ENCODE results near the gene LRRN2.
"Not testable (repeated sequence)": the region's sequence is repeated elsewhere in the genome, so short reads cannot be mapped to it uniquely, and the experiment has no call there.

LRRN2 gene

GRCh38 chr1:204701229-204701628, 15.7 kb upstream of the LRRN2 start:
- no peak for DNase-seq (ENCODE audit: extremely low read depth, low read depth)
- TF ChIP-seq CTCF (IDR thresholded peaks at IDR 0.05; ENCODE audit: low read depth, low read length), result no peak

DNA sequence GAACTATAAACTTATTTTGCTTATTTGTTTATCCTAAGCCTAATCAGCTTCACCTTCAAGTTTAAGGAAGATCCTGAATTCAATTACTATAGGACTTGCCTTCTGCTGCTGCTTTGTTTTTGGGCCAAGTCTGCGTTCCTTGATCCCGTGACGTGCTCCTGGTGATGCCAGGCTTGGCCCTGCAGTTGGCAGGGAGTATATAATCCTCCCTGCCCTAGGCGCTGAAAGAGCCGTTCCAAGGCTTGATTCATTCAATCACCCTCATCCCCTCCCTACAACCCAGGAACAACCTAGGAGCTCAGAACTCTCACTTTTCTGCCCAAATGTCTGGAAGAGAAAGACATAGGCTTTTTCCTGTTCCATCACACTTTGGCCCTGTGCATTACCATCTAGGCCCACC, 12.4 kb upstream of the LRRN2 start:
- DNase-seq (ENCODE audit: extremely low read depth, low read depth), result no peak
- no peak for TF ChIP-seq CTCF (IDR thresholded peaks at IDR 0.05; ENCODE audit: low read depth, low read length)

DNA sequence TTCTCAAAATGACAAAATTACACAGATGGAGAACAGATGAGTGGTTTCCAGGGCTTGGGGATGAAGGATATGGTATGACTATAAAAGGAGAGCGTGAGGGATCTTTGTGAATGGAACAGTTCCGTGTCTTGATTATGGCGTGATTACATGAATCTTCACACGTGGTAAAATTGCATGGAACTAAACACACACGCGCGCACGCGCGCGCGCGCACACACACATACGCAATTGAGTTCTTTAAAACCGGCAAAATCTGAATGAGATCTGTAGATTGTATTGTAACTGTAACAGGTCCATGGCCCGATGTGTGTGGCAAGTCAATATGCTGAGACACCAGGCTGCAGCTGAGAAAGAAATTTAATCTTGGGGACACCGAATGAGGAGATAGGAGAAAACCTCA, 11.1 kb upstream of the LRRN2 start:
- TF ChIP-seq CTCF (IDR thresholded peaks at IDR 0.05; ENCODE audit: low read depth, low read length), result no peak
- no peak for DNase-seq (ENCODE audit: extremely low read depth, low read depth)

GRCh38 chr1:204695692-204696091, 10.2 kb upstream of the LRRN2 start:
- no peak for DNase-seq (ENCODE audit: extremely low read depth, low read depth)
- TF ChIP-seq CTCF (IDR thresholded peaks at IDR 0.05; ENCODE audit: low read depth, low read length), result no peak

DNA sequence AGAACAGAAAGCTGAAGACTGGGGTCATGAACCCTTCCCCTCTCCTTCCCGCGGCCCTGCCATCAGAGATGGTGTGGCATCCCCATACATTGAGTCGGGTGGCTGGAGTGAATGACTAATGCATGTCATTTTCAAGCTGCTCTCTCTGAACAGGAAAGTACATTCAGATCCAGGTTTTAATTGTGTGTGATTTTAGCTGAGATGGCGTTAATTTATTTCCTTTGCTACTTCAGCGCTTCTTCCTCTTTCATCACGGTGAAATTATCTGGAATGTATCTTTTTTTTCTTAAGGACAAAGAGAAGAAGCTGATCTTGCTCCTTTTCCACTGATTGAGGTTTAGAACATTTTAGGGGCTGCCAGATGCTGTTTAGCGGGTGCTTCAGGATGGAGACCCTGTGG, 8.6 kb upstream of the LRRN2 start:
- DNase-seq (ENCODE audit: extremely low read depth, low read depth), result no peak
- TF ChIP-seq CTCF (IDR thresholded peaks at IDR 0.05; ENCODE audit: low read depth, low read length), result no peak

DNA sequence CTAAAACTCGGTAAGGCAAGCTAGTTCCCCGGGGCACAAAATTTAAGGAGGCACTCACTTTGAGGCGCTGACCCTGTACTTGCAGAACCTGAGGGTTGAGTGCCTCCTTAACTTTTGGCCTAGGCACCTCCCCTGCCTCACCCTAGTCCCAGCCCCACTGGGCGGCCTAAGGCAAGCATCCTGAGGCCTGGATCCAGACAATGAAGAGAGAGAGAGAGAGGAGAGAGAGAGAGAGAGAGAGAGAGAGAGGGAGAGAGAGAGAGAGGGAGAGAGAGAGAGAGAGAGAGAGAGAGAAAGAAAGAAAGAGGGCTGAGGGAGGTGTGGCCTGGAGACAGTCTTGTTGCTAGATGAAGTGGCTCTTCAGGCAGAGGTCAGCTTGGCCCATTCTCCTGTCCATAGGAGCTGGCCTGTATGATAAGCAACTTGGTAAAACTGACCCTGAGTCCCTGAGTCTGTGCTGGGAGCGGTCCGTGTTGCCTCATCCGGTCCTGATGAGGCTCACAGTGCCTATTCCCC, 7.4 kb upstream of the LRRN2 start:
- no peak for TF ChIP-seq CTCF (IDR thresholded peaks at IDR 0.05; ENCODE audit: low read depth, low read length)
- no peak for DNase-seq (ENCODE audit: extremely low read depth, low read depth)

- TF ChIP-seq CTCF (IDR thresholded peaks at IDR 0.05; ENCODE audit: low read depth, low read length), result no peak
- no peak for DNase-seq (ENCODE audit: extremely low read depth, low read depth)
Measured at GRCh38 chr1:204692325-204692840, 6.8 kb upstream of the LRRN2 start.

- DNase-seq (ENCODE audit: extremely low read depth, low read depth), result not testable (repeated sequence)
Measured at GRCh38 chr1:204691328-204691730, 5.8 kb upstream of the LRRN2 start.

Measured in AG09319 (cell line).